Neural progenitor cell (in vitro differentiated cells): ENCODE results near the gene SLC43A2.

Experiments
- EZH2 ChIP-seq: fragments of 200-600 bp; sonication (generic); IDR thresholded peaks from 2 replicates; pipeline ENCODE4 v1.6.1; 2017; ENCODE audit warnings: antibody characterized with exemption, mild to moderate bottlenecking, moderate library complexity
- TF ChIP-seq, protein P1 (sequence below): fragments of 200-600 bp; sonication (generic); IDR thresholded peaks from 2 replicates; pipeline ENCODE4 v1.5.1; 2017; ENCODE audit warnings: antibody characterized with exemption, mild to moderate bottlenecking

GRCh38 chr17:1521086-1521640 is 107.5 kb downstream of the SLC43A2 start:
- TF ChIP-seq, protein P1, sequence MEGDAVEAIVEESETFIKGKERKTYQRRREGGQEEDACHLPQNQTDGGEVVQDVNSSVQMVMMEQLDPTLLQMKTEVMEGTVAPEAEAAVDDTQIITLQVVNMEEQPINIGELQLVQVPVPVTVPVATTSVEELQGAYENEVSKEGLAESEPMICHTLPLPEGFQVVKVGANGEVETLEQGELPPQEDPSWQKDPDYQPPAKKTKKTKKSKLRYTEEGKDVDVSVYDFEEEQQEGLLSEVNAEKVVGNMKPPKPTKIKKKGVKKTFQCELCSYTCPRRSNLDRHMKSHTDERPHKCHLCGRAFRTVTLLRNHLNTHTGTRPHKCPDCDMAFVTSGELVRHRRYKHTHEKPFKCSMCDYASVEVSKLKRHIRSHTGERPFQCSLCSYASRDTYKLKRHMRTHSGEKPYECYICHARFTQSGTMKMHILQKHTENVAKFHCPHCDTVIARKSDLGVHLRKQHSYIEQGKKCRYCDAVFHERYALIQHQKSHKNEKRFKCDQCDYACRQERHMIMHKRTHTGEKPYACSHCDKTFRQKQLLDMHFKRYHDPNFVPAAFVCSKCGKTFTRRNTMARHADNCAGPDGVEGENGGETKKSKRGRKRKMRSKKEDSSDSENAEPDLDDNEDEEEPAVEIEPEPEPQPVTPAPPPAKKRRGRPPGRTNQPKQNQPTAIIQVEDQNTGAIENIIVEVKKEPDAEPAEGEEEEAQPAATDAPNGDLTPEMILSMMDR = no peak
- no peak for TF ChIP-seq EZH2
